HepG2 (cell line): ENCODE data around the gene NFKBIA. TPM values are rescaled to one million over a fixed set of nuclear protein-coding genes. Genes with fewer than 3 reads are reported as not detected.

ENCODE experiments used
- ATAD3A ChIP-seq: sonication (generic); formaldehyde crosslinking; IDR thresholded peaks from 2 replicates; pipeline ENCODE4 v1.4.0; 2020; ENCODE audit warnings: missing genetic modification reagents
- DPF2 ChIP-seq: sonication (generic); formaldehyde crosslinking; IDR thresholded peaks from 2 replicates; pipeline ENCODE4 v1.4.0; 2020; ENCODE audit warnings: mild to moderate bottlenecking, low read depth, missing genetic modification reagents, borderline replicate concordance
- EHMT2 ChIP-seq: fragments of 200-600 bp; sonication (generic); IDR thresholded peaks from 2 replicates; pipeline ENCODE4 v1.7.0; 2017; ENCODE audit warnings: antibody characterized with exemption, low read depth, low read length, borderline replicate concordance
- FOXK2 ChIP-seq: fragments of 450-650 bp; IDR thresholded peaks from 2 replicates; pipeline ENCODE4 v1.6.1; 2016
- HOXA9 ChIP-seq: sonication (generic); formaldehyde crosslinking; IDR thresholded peaks from 2 replicates; pipeline ENCODE4 v1.8.1; 2022; ENCODE audit warnings: missing genetic modification reagents, mild to moderate bottlenecking, moderate library complexity, borderline replicate concordance
- MEIS2 ChIP-seq: sonication (generic); formaldehyde crosslinking; IDR thresholded peaks from 2 replicates; pipeline ENCODE4 v1.9.0; 2021; ENCODE audit warnings: mild to moderate bottlenecking, missing genetic modification reagents
- MZF1 ChIP-seq: sonication (generic); formaldehyde crosslinking; IDR thresholded peaks from 2 replicates; pipeline ENCODE4 v1.8.1; 2023; ENCODE audit warnings: mild to moderate bottlenecking, missing genetic modification reagents, borderline replicate concordance
- PHF20 ChIP-seq: sonication (generic); formaldehyde crosslinking; IDR thresholded peaks from 2 replicates; pipeline ENCODE4 v1.5.0; 2020; ENCODE audit warnings: mild to moderate bottlenecking, missing genetic modification reagents
- RORA ChIP-seq: sonication (generic); formaldehyde crosslinking; IDR thresholded peaks from 2 replicates; pipeline ENCODE4 v1.5.0; 2020; ENCODE audit warnings: mild to moderate bottlenecking, missing genetic modification reagents, moderate library complexity
- TSC22D2 ChIP-seq: sonication (generic); formaldehyde crosslinking; IDR thresholded peaks from 2 replicates; pipeline ENCODE4 v1.5.1; 2020; ENCODE audit warnings: missing genetic modification reagents, mild to moderate bottlenecking, borderline replicate concordance
- XBP1 ChIP-seq: sonication (generic); formaldehyde crosslinking; IDR thresholded peaks from 2 replicates; pipeline ENCODE4 v1.5.0; 2020; ENCODE audit warnings: missing genetic modification reagents
- ZBTB40 ChIP-seq, 2 experiments: fragments of 450-650 bp in 1 of 2; sonication (generic) in 1 of 2; formaldehyde crosslinking in 1 of 2; IDR thresholded peaks; 2 replicates each; pipeline versions ENCODE4 v1.6.1 to v1.8.0; 2016 to 2022; ENCODE audit warnings: antibody characterized with exemption in 1 of 2, mild to moderate bottlenecking in 1 of 2, missing genetic modification reagents in 1 of 2
- ZMYM2 ChIP-seq: sonication (generic); formaldehyde crosslinking; IDR thresholded peaks from 2 replicates; pipeline ENCODE4 v1.8.0; 2022; ENCODE audit warnings: mild to moderate bottlenecking, missing genetic modification reagents
- ZNF713 ChIP-seq: sonication (generic); formaldehyde crosslinking; IDR thresholded peaks from 2 replicates; pipeline ENCODE4 v1.4.0; 2020; ENCODE audit warnings: mild to moderate bottlenecking, missing genetic modification reagents
- ZNF775 ChIP-seq: sonication (generic); formaldehyde crosslinking; IDR thresholded peaks from 2 replicates; pipeline ENCODE4 v1.4.0; 2020; ENCODE audit warnings: missing genetic modification reagents, mild to moderate bottlenecking, moderate library complexity, borderline replicate concordance
- polyA plus RNA-seq, 8 experiments: library from polyadenylated mRNA; depleted of rRNA in 3 of 8; stranded (reverse) in 7 of 8; unstranded in 1 of 8; fragments of >200 nt; fragmentation: Illumina TruSeq in 4 of 8; extraction: Trizol in 4 of 8; gene quantifications; 2 replicates each; pipeline versions ENCODE4 v1.2.1 to v1.2.3, GENCODE V29; 2011 to 2016; ENCODE audit warnings: low read depth in 4 of 8, missing spikeins in 1 of 8, mixed read lengths in 1 of 8; ENCODE audit not compliant: insufficient read depth in 1 of 8
- total RNA-seq, 5 experiments: library from RNA; depleted of rRNA; stranded (reverse); fragments of >200 nt; fragmentation: Illumina TruSeq; extraction: Trizol; gene quantifications; 2 replicates each; pipeline ENCODE4 v1.2.3, GENCODE V29; 2016; ENCODE audit warnings: low read depth in 1 of 5
- TF ChIP-seq, protein P1 (sequence below): sonication (generic); formaldehyde crosslinking; IDR thresholded peaks from 2 replicates; pipeline ENCODE4 v1.4.0; 2020; ENCODE audit warnings: missing genetic modification reagents, mild to moderate bottlenecking, borderline replicate concordance

The NFKBIA gene
- total and polyA plus RNA-seq, 2 of the 13 experiments (the other 11 are each of a cell fraction or from before 2014, with no cell fraction given), result 197 to 319 TPM

DNA sequence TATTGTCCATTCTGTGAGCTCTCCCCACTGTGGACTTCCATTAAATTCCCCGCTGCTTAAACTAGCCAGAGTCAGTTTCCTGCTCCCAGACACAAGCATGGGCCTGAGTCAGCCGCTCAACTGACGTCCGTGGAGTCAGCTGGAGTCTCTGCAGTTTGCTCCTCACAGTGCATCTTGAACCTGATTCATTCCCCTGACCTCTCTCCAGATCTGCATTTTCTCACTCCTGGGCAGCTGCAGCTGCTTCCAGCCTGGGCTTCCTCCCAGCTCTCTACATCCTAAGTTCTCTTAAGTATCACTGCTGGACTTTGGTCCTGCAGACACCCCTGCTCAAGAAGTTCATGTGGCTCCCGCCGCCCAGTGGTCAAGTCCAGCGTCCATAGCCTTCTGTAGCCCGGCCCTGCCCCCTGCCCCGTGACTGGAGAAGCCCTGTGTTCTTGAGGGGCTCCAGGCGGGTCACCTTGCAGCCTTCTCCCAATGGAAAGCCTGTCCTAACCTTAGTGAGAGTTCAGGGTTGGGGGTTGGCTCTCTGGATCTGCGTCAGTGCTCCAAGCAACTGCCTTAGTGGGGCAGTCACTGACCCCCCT lies 20.0 kb downstream of the NFKBIA start (continued):
- TF ChIP-seq RORA, result no peak
- 0 out of 2 replicates have a peak, but pooled peaks have one; percentile 5 for TF ChIP-seq ZMYM2 (CRISPR knock-in tag)
- peak; percentile 11 for TF ChIP-seq MEIS2
- TF ChIP-seq HOXA9 (CRISPR knock-in tag), result no peak
- no peak for TF ChIP-seq ATAD3A (CRISPR knock-in tag)
- no peak for TF ChIP-seq ZBTB40 (IDR thresholded peaks at IDR 0.05)
- no peak for TF ChIP-seq ZBTB40 (CRISPR knock-in tag; IDR thresholded peaks at IDR 0.05)
- TF ChIP-seq FOXK2, result no peak
- no peak for TF ChIP-seq ZNF775
- no peak for TF ChIP-seq DPF2
- TF ChIP-seq XBP1 (CRISPR knock-in tag), result no peak
- TF ChIP-seq TSC22D2 (CRISPR knock-in tag), result no peak
- peak; percentile 61 for TF ChIP-seq PHF20 (CRISPR knock-in tag)
- TF ChIP-seq, protein P1, sequence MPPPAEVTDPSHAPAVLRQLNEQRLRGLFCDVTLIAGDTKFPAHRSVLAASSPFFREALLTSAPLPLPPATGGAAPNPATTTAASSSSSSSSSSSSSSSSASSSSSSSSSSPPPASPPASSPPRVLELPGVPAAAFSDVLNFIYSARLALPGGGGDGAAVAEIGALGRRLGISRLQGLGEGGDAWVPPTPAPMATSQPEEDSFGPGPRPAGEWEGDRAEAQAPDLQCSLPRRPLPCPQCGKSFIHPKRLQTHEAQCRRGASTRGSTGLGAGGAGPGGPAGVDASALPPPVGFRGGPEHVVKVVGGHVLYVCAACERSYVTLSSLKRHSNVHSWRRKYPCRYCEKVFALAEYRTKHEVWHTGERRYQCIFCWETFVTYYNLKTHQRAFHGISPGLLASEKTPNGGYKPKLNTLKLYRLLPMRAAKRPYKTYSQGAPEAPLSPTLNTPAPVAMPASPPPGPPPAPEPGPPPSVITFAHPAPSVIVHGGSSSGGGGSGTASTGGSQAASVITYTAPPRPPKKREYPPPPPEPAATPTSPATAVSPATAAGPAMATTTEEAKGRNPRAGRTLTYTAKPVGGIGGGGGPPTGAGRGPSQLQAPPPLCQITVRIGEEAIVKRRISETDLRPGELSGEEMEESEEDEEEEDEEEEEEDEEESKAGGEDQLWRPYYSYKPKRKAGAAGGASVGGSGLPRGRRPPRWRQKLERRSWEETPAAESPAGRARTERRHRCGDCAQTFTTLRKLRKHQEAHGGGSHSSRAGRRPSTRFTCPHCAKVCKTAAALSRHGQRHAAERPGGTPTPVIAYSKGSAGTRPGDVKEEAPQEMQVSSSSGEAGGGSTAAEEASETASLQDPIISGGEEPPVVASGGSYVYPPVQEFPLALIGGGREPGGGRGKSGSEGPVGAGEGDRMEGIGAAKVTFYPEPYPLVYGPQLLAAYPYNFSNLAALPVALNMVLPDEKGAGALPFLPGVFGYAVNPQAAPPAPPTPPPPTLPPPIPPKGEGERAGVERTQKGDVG (CRISPR knock-in tag), result no peak
- TF ChIP-seq ZNF713 (CRISPR knock-in tag), result no peak
- no peak; the same call in 1 of the 2 replicates for TF ChIP-seq EHMT2
- no peak for TF ChIP-seq MZF1
